Measurements from ENCODE around the gene ZNF358.

Gene ZNF358

DNA sequence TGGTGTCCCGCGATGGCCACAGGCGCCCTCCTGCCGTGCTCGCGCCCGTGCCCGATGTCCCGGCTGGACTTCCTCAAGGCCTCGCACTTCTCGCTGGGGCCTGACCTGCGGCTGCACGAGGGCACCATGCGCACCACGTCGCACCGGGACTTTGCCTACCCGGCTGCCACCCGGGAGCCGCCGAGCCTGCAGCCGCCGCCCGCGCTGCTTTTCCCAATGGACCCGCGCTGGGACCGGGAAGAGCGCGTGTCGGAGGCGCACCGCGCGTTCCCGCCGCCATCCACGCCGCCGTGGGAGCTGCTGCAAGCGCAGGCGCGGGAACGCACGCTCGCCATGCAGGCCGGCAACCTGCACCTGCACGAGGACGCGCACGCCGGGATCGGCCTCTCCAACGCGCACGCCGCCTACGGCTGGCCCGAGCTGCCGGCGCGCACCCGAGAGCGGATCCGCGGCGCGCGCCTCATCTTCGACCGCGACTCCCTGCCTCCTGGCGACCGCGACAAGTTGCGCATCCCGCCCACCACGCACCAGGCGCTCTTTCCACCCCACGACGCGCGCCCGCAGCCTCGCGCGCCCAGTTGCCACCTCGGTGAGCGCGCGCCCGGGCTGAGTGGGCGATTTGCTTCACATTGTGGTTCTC lies 15.0 kb upstream of the ZNF358 start:
- DNase-seq (ENCODE audit: low spot score) = peak; percentile 74

DNA sequence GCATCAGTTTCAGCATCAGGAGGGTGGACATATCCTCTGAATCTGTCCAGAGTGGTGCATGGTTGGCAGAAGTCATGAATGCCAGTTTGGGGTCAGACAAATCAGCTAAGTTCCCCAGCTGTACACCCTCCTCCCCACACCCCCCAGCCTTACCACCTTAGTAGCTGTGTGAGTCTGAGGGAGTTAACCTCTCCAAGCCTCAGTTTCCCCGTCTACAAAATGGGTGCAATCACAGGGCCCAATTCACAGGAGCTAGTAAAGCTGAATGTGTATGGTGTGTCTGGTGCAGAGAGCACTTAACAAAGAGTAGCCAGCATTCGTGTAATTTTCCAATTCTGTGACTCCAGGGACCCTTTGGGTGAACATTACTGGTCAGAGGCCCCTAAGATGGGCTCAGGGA lies 13.4 kb upstream of the ZNF358 start:
- in situ Hi-C loops (cut with MboI; ENCODE audit: low pct_unique_long_range_greater_than_20kb, low sequenced_read_pairs, unreplicated experiment) = no loop called here
- TF ChIP-seq, protein P1, sequence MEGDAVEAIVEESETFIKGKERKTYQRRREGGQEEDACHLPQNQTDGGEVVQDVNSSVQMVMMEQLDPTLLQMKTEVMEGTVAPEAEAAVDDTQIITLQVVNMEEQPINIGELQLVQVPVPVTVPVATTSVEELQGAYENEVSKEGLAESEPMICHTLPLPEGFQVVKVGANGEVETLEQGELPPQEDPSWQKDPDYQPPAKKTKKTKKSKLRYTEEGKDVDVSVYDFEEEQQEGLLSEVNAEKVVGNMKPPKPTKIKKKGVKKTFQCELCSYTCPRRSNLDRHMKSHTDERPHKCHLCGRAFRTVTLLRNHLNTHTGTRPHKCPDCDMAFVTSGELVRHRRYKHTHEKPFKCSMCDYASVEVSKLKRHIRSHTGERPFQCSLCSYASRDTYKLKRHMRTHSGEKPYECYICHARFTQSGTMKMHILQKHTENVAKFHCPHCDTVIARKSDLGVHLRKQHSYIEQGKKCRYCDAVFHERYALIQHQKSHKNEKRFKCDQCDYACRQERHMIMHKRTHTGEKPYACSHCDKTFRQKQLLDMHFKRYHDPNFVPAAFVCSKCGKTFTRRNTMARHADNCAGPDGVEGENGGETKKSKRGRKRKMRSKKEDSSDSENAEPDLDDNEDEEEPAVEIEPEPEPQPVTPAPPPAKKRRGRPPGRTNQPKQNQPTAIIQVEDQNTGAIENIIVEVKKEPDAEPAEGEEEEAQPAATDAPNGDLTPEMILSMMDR (IDR thresholded peaks at IDR 0.05; ENCODE audit: extremely low read depth, insufficient read depth, missing control alignments) = no peak
- DNase-seq (ENCODE audit: low spot score) = no peak

More for the DNA sequence above, 15.0 kb upstream of the ZNF358 start:
- TF ChIP-seq, protein P1 (IDR thresholded peaks at IDR 0.05; ENCODE audit: extremely low read depth, insufficient read depth, missing control alignments) = no peak
- in situ Hi-C loops (cut with MboI; ENCODE audit: low pct_unique_long_range_greater_than_20kb, low sequenced_read_pairs, unreplicated experiment) = no loop called here

DNA sequence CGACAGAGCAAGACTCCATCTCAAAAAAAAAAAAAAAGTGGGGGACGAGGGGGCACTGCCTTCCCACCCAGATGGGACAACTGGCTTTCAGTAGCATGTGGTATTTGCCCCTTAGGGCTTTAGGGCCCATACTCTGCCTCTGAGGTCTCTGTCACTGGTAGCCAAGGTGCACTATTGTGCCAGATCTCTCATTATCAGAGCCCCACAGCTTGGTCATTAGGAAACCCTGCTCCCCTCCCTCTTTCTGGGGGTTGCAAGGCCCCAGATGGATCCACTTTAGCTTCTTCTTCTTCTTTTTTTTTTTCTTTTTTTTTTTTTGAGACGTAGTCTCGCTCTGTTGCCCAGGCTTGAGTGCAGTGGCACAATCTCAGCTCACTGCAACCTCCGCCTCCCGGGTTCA lies 11.2 kb upstream of the ZNF358 start:
- TF ChIP-seq, protein P1 (IDR thresholded peaks at IDR 0.05; ENCODE audit: extremely low read depth, insufficient read depth, missing control alignments) = no peak
- no peak for DNase-seq (ENCODE audit: low spot score)
- in situ Hi-C loops (cut with MboI; ENCODE audit: low pct_unique_long_range_greater_than_20kb, low sequenced_read_pairs, unreplicated experiment) = no loop called here

DNA sequence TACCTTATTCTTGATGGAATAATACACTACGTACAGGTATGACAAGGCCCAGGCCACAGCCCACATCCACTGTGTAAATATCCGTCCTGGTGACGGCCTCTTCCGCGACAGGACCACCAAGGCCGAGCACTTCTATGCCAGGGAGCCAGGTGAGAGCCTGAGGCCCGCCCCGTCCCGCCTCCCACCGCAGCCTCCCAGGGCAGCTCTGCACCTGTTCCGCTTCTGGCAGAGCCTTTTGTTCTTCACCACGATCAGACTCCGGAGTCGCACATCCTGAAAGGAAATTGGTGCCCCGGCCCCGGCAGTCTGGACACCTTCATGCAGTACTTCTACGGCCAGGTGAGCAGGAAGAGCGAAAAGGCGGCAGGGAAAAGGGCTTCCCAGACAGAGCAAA lies 10.6 kb upstream of the ZNF358 start:
- no peak for DNase-seq (ENCODE audit: low spot score)
- in situ Hi-C loops (cut with MboI; ENCODE audit: low pct_unique_long_range_greater_than_20kb, low sequenced_read_pairs, unreplicated experiment) = no loop called here
- TF ChIP-seq, protein P1 (IDR thresholded peaks at IDR 0.05; ENCODE audit: extremely low read depth, insufficient read depth, missing control alignments) = no peak

DNA sequence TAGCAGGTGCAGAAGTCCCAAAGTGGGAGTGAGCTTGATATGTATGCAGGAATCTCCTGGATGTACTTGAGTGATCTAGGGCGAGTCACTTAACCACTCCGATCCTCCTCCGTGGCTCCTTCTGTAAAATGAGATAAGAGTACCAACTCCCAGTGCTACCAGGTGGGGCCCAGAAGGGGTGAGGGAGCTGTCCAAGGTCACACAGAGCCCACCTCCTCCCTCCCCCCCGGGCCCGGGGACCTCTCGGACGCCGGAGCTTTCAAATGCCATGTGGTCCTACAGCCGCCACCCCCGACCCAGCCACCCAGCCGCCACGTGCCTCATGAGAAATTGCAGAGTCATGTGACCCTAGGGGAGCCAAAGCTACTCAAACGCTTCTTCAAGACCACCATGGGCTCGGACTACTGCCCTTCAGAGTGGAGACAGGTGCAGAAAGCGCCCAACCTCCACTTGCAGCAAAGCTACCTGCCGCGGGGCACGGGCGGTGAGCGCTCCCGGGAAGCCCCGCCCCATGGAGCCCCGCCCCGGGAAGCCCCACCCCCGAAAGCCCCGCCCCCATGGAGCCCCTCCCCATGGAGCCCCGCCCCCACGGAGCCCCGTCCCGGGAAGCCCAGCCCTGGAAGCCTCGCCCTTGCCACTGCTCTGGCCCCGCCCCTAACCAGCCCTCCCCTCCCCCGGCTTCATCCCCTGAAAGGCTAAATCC lies 10.1 kb upstream of the ZNF358 start:
- TF ChIP-seq, protein P1 (IDR thresholded peaks at IDR 0.05; ENCODE audit: extremely low read depth, insufficient read depth, missing control alignments) = no peak
- peak; percentile 71 for DNase-seq (ENCODE audit: low spot score)
- in situ Hi-C loops (cut with MboI; ENCODE audit: low pct_unique_long_range_greater_than_20kb, low sequenced_read_pairs, unreplicated experiment) = no loop called here

DNA sequence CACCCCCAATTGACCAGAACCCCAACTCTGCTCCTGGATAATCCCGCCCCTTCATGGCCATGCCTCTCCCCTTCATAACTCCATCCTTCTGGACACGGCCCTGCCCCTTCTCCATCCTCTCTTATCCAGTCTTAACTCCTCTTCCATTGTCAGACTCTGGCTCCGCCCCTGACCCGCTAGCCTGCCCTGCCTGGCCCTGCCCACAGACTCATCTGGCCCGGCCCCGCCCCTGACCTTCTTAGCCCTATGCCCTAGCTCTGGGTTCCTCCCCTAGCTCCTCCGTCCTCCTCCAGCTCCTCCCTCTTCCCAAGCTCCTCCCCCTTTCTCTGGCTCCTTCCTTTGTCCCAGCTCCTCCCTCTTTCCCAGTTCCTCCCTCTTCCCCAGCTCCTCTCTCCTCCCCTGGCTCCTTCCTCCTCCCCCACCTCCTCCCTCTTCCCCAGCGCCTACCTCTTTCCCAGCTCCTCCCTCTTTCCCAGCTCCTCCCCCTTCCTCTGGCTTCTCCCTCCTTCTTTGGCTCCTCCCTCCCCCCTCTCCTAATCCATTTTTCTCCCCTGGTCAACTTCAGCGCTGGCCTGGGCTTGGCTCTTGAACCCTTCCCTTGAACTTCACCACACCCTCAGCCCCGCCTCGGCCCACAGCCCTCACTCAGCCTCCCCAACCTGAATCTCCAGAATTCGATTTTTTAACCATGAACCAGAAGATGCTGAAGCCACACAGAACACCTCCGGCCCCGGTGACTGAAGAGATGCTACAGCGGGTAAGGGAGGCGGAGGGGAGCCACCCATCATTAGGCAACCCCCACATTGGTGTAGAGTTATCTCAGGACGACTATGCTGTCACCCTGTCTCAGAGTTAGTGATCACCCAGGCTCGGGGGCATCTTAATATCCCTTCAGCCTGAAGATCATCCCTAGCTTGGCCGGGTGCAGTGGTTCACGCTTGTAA lies 9.2 kb upstream of the ZNF358 start:
- peak; percentile 75 for DNase-seq (ENCODE audit: low spot score)
- in situ Hi-C loops (cut with MboI; ENCODE audit: low pct_unique_long_range_greater_than_20kb, low sequenced_read_pairs, unreplicated experiment) = no loop called here
- TF ChIP-seq, protein P1 (IDR thresholded peaks at IDR 0.05; ENCODE audit: extremely low read depth, insufficient read depth, missing control alignments) = no peak

All from GM13977 (cell line).